ENCODE results near the gene MFSD6. TPM values are rescaled to one million over a fixed set of nuclear protein-coding genes. Genes with fewer than 3 reads are reported as not detected.

MFSD6 gene
- total RNA-seq, 3 donors from 2014 or later (not counting 1 experiment from before 2014, with no cell fraction given): 36.7 to 50.5 (median 48.0) TPM

DNA sequence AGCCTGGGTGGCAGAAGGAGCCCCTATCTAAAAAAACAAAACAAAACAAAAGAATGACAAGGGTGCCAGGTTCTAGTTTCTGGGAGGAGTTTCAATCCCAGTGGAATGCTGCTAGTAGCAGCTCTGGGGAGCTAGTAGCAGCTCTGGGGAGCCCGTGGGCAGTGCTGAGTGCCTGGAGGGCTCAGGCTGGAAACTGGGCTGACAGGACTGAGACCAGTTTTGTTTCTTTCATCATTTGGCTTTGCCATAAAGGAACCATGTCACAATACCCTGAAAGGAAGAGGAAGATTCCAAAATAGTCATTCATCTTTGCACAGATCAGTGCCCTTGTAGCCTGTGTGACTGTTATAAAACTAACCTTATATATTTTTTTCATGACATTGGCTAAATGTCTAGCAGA, 10.6 kb downstream of the MFSD6 start:
- Histone ChIP-seq H3K4me3 (ENCODE audit: low read length) (no peak overlapping the region), H3K9me3 (ENCODE audit: control insufficient read depth, insufficient read depth, low read length) (no peaks in the 10 kb centered on the region), H3K27me3 (ENCODE audit: control insufficient read depth, insufficient read depth, low read length) (no peaks in the 10 kb centered on the region), H3K36me3 (ENCODE audit: control insufficient read depth, insufficient read depth, low read length) (peaks cover 2% of the 10 kb centered on the region), H3K27ac (ENCODE audit: low read length) (no peak overlapping the region), H3K4me1 (ENCODE audit: control insufficient read depth, insufficient read depth, low read length) (peaks cover 8% of the 10 kb centered on the region)
- no peak for TF ChIP-seq CTCF (IDR thresholded peaks at IDR 0.05)
- H3K4me3 Mint-ChIP-seq: no peak overlapping the region
- H3K9me3 Mint-ChIP-seq: no peaks in the 10 kb centered on the region
- no peak for ATAC-seq
- intact Hi-C loops (cut with micrococcal nuclease): no loop called here
- WGBS (ENCODE audit: insufficient coverage): 94% methylated on average over 1 of the region's 1 CpG
- peaks cover 40 to 71% of the 10 kb centered on the region in 2 donors for H3K4me1 Mint-ChIP-seq
- DNase-seq: no peak
- no peak overlapping the region for H3K27ac Mint-ChIP-seq
- H3K36me3 Mint-ChIP-seq: no peaks in the 10 kb centered on the region
- no peaks in the 10 kb centered on the region for H3K27me3 Mint-ChIP-seq (ENCODE audit: low read depth in 2 of 2)

DNA sequence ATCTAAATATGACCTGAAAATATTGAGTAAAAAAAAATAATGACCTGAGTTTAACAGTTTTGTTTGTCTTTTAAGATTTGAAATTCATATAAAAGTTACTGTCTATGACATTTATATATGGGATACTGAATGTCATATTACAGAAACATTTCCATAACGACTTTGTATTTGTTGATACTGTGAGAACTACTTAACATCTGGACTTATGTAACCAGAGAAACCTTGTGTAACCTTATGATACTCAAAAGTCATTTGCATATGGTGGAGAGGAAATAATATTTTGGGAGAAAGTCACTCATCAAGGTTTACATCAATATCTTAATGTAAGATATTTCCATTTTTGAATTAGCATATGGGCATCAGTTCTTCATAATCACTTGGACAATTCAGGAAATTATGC, 12.6 kb downstream of the MFSD6 start:
- peak overlapping the region; percentile 1 to 57 for H3K27ac Mint-ChIP-seq
- H3K9me3 Mint-ChIP-seq: no peaks in the 10 kb centered on the region
- no peak for ATAC-seq
- H3K4me3 Mint-ChIP-seq: no peak overlapping the region
- no peaks in the 10 kb centered on the region for H3K36me3 Mint-ChIP-seq
- DNase-seq: no peak
- H3K27me3 ChIP-seq (ENCODE audit: control insufficient read depth, insufficient read depth, low read length): no peaks in the 10 kb centered on the region
- no peaks in the 10 kb centered on the region for H3K27me3 Mint-ChIP-seq (ENCODE audit: low read depth in 2 of 2)
- no CpG with 5 or more reads among the region's 1 CpG for WGBS (ENCODE audit: insufficient coverage)
- H3K9me3 ChIP-seq (ENCODE audit: control insufficient read depth, insufficient read depth, low read length): no peaks in the 10 kb centered on the region
- intact Hi-C loops (cut with micrococcal nuclease): no loop called here
- H3K36me3 ChIP-seq (ENCODE audit: control insufficient read depth, insufficient read depth, low read length): peaks cover 2% of the 10 kb centered on the region
- no peak overlapping the region for H3K27ac ChIP-seq (ENCODE audit: low read length)
- H3K4me1 ChIP-seq (ENCODE audit: control insufficient read depth, insufficient read depth, low read length): peaks cover 3% of the 10 kb centered on the region
- peaks cover 43 to 82% of the 10 kb centered on the region in 2 donors for H3K4me1 Mint-ChIP-seq
- no peak overlapping the region for H3K4me3 ChIP-seq (ENCODE audit: low read length)
- TF ChIP-seq CTCF (IDR thresholded peaks at IDR 0.05): no peak

GRCh38 chr2:190425221-190425866, 17.2 kb downstream of the MFSD6 start:
- peaks cover 46 to 74% of the 10 kb centered on the region in 2 donors for H3K4me1 Mint-ChIP-seq
- no peaks in the 10 kb centered on the region for H3K36me3 ChIP-seq (ENCODE audit: control insufficient read depth, insufficient read depth, low read length)
- H3K27ac ChIP-seq (ENCODE audit: low read length): no peak overlapping the region
- intact Hi-C loops (cut with micrococcal nuclease): no loop called here
- H3K4me3 ChIP-seq (ENCODE audit: low read length): no peak overlapping the region
- H3K27ac Mint-ChIP-seq: peak overlapping the region; percentile 11 to 33
- peak in 1 of 3 donors; percentile 29 for ATAC-seq
- no peaks in the 10 kb centered on the region for H3K27me3 Mint-ChIP-seq (ENCODE audit: low read depth in 2 of 2)
- H3K9me3 Mint-ChIP-seq: no peaks in the 10 kb centered on the region
- DNase-seq: no peak
- no peak for TF ChIP-seq CTCF (IDR thresholded peaks at IDR 0.05)
- H3K27me3 ChIP-seq (ENCODE audit: control insufficient read depth, insufficient read depth, low read length): no peaks in the 10 kb centered on the region
- 75% methylated on average over 1 of the region's 1 CpG for WGBS (ENCODE audit: insufficient coverage)
- no peaks in the 10 kb centered on the region for H3K36me3 Mint-ChIP-seq
- H3K9me3 ChIP-seq (ENCODE audit: control insufficient read depth, insufficient read depth, low read length): no peaks in the 10 kb centered on the region
- no peaks in the 10 kb centered on the region for H3K4me1 ChIP-seq (ENCODE audit: control insufficient read depth, insufficient read depth, low read length)
- H3K4me3 Mint-ChIP-seq: no peak overlapping the region

Data from natural killer cell (primary cell).